ENCODE measurements around the gene PTPRF. TPM values are rescaled to one million over a fixed set of nuclear protein-coding genes. Genes with fewer than 3 reads are reported as not detected.
A peak's percentile ranks its signal among the peaks of the same experiment; 100 is the strongest.

Gene PTPRF
- total and polyA plus RNA-seq, 10 donors = 2.7 to 25.0 (median 10.8) TPM

DNA sequence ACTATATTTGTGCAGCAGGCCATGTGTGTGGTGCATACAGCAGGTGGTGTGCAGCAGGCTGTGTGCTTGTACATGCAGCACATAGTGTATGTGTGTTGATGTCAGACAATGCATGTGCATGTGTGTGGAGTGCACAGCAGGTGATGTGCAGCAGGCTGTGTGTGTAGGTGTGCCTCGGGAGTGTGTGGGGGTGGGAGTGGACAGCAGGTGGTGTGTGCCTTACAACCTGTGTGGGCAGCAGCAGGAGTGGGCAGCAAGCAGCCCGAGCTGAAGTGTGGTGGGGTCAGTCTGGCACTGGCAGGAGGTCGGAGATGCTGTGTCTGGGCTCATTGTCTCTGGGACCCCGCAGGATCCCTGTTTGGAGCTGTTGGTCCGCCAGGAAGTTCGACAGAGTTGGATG, 29.6 kb downstream of the PTPRF start:
- intact Hi-C loops (cut with DNase I; ENCODE audit: low total_unique reads) = no loop called here
- no peaks in the 10 kb centered on the region for H3K36me3 ChIP-seq
- H3K27ac ChIP-seq = no peak overlapping the region
- WGBS, 5 donors = 82 to 100% (median 83%) methylated on average over 1 to 6 of the region's 6 CpGs
- H3K27me3 ChIP-seq (replicated peaks in 1 of 7) = peaks cover 0 to 19% (median under 1%) of the 10 kb centered on the region in 7 donors
- no peak for DNase-seq
- H3K4me1 ChIP-seq = peaks cover 1 to 36% (median 17%) of the 10 kb centered on the region in 6 donors
- H3K4me3 ChIP-seq = no peak overlapping the region
- TF ChIP-seq CTCF (IDR thresholded peaks at IDR 0.05 in 8 of 11, conservative IDR thresholded peaks at IDR 0.05 in 3 of 11) (no peak), POLR2A (IDR thresholded peaks at IDR 0.05) (no peak), POLR2AphosphoS5 (IDR thresholded peaks at IDR 0.05) (no peak)
- H3K9me3 ChIP-seq = no peaks in the 10 kb centered on the region

GRCh38 chr1:43563876-43564539, 33.3 kb downstream of the PTPRF start:
- Histone ChIP-seq H3K4me3 (no peak overlapping the region), H3K27ac (peak overlapping the region in 5 of 8 donors; percentile 11 to 57 (median 47)), H3K36me3 (no peaks in the 10 kb centered on the region), H3K4me1 (peaks cover 6 to 26% (median 19%) of the 10 kb centered on the region in 6 donors), H3K9me3 (no peaks in the 10 kb centered on the region), H3K27me3 (replicated peaks in 1 of 7) (peaks cover 0 to 23% (median 9%) of the 10 kb centered on the region in 7 donors)
- intact Hi-C loops (cut with DNase I; ENCODE audit: low total_unique reads) = no loop called here
- 75 to 85% (median 80%) methylated on average over 19 of the region's 19 CpGs for WGBS, 5 donors
- no peak for DNase-seq
- TF ChIP-seq POLR2AphosphoS5 (IDR thresholded peaks at IDR 0.05) (no peak), POLR2A (IDR thresholded peaks at IDR 0.05) (no peak), CTCF (IDR thresholded peaks at IDR 0.05 in 8 of 11, conservative IDR thresholded peaks at IDR 0.05 in 3 of 11) (no peak)

GRCh38 chr1:43564551-43565348, 34.1 kb downstream of the PTPRF start:
- intact Hi-C loops (cut with DNase I; ENCODE audit: low total_unique reads) = no loop called here
- Histone ChIP-seq H3K9me3 (no peaks in the 10 kb centered on the region), H3K27ac (no peak overlapping the region), H3K27me3 (replicated peaks in 1 of 7) (peaks cover 0 to 23% (median 9%) of the 10 kb centered on the region in 7 donors), H3K36me3 (no peaks in the 10 kb centered on the region), H3K4me1 (peaks cover 6 to 23% (median 18%) of the 10 kb centered on the region in 6 donors), H3K4me3 (peak overlapping the region in 4 of 8 donors; percentile 41 to 71 (median 48))
- WGBS, 5 donors = 63 to 83% (median 76%) methylated on average over 19 of the region's 19 CpGs
- DNase-seq = no peak
- TF ChIP-seq CTCF (IDR thresholded peaks at IDR 0.05 in 8 of 11, conservative IDR thresholded peaks at IDR 0.05 in 3 of 11) (no peak), POLR2AphosphoS5 (IDR thresholded peaks at IDR 0.05) (no peak), POLR2A (IDR thresholded peaks at IDR 0.05) (no peak)

Data from spleen (tissue), 11 donors.